Ectodermal cell (in vitro differentiated cells): ENCODE measurements around the gene FAM222B.
A peak's percentile ranks its signal among the peaks of the same experiment; 100 is the strongest.

Experiments
- H3K27ac ChIP-seq: 2 replicates; pipeline ENCODE4 v1.7.0; 2013; ENCODE audit warnings: mild to moderate bottlenecking, low read depth, low read length; ENCODE audit not compliant: insufficient read depth, poor library complexity, severe bottlenecking
- H3K27me3 ChIP-seq: 2 replicates; pipeline ENCODE4 v1.7.0; 2013; ENCODE audit warnings: mild to moderate bottlenecking, low read length; ENCODE audit not compliant: insufficient read depth, control insufficient read depth, poor library complexity, severe bottlenecking
- H3K36me3 ChIP-seq: one replicate; pipeline ENCODE4 v1.7.0; 2013; ENCODE audit warnings: low read length; ENCODE audit not compliant: control insufficient read depth, insufficient read depth
- H3K4me1 ChIP-seq: one replicate; pipeline ENCODE4 v1.7.0; 2013; ENCODE audit warnings: low read length; ENCODE audit not compliant: control insufficient read depth, insufficient read depth
- H3K4me3 ChIP-seq: 2 replicates; pipeline ENCODE4 v1.7.0; 2013; ENCODE audit warnings: low read depth, low read length, control low read depth; ENCODE audit not compliant: insufficient read depth
- H3K9me3 ChIP-seq: 2 replicates; pipeline ENCODE4 v1.7.0; 2013; ENCODE audit warnings: mild to moderate bottlenecking, low read length, moderate library complexity; ENCODE audit not compliant: control insufficient read depth
- WGBS, 2 experiments: methylation state at CpG; one replicate each; pipeline ENCODE4 v1.1.7; 2013; ENCODE audit warnings: missing lambda C conversion rate in 2 of 2; 5-methylcytosine and 5-hydroxymethylcytosine counted together

Gene FAM222B

GRCh38 chr17:28711723-28712031 is 130.9 kb downstream of the FAM222B start, which contains the start of gene PROCA1:
Gene PROCA1 (minus strand): TSS chr17:28711888. CDS start chr17:28711660, 228 bp downstream.
- H3K27ac ChIP-seq: peak within 1 kb of the TSS; percentile 98
- peaks cover 14% of the 10 kb centered on the region for H3K36me3 ChIP-seq
- peak within 1 kb of the TSS; percentile 58 for H3K4me3 ChIP-seq
- WGBS, 2 experiments: 0 to 1% methylated on average over 20 of the region's 20 CpGs
- H3K9me3 ChIP-seq: no peaks in the 10 kb centered on the region
- H3K27me3 ChIP-seq: no peaks in the 10 kb centered on the region
- peaks cover 7% of the 10 kb centered on the region for H3K4me1 ChIP-seq

- 0% methylated on average over 74 of the region's 74 CpGs for WGBS, 2 experiments
- H3K36me3 ChIP-seq: peaks cover 14% of the 10 kb centered on the region
- peak overlapping the region; percentile 58 for H3K4me3 ChIP-seq
- H3K27me3 ChIP-seq: no peaks in the 10 kb centered on the region
- peaks cover 7% of the 10 kb centered on the region for H3K4me1 ChIP-seq
- H3K9me3 ChIP-seq: no peaks in the 10 kb centered on the region
- peak overlapping the region; percentile 98 for H3K27ac ChIP-seq
These were observed 131.5 kb downstream of the FAM222B start for GRCh38 chr17:28710861-28711722.

DNA sequence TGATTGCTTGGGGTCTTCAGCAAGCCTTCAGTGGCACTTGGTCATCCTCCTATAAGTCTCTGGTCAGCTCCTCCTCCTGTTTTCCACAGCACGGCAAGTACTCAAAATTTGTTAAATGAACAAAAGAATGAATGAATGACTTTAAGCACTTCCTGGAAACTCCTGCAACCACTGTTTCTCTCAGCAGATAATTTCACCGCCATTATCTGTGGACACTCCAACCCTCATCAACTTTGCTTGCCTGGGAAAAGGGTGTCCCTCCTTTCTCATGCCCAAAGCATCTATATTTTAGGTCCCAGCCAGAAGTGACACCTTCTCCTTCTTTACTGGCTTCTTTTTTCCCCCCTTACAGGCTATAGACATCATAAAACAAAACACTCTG is 135.3 kb downstream of the FAM222B start:
- Histone ChIP-seq H3K36me3 (peaks cover under 1% of the 10 kb centered on the region), H3K4me1 (peaks cover 7% of the 10 kb centered on the region), H3K27me3 (no peaks in the 10 kb centered on the region), H3K4me3 (no peak overlapping the region), H3K27ac (no peak overlapping the region), H3K9me3 (no peaks in the 10 kb centered on the region)
- 92 to 93% methylated on average over 2 of the region's 2 CpGs for WGBS, 2 experiments

- WGBS, 2 experiments: 74 to 82% methylated on average over 4 to 6 of the region's 7 CpGs
These were observed 135.9 kb downstream of the FAM222B start for GRCh38 chr17:28706471-28707338.

More at GRCh38 chr17:28706471-28707338, 135.9 kb downstream of the FAM222B start:
- Histone ChIP-seq H3K27ac (no peak overlapping the region), H3K36me3 (peaks cover 7% of the 10 kb centered on the region), H3K9me3 (no peaks in the 10 kb centered on the region), H3K27me3 (no peaks in the 10 kb centered on the region), H3K4me3 (no peak overlapping the region), H3K4me1 (peaks cover 11% of the 10 kb centered on the region)
